Activated gamma-delta T cell (primary cell): Measurements from ENCODE around the gene TSN.

Experiments used
- DNase-seq: peaks from one replicate; lab custom pipeline; 2025; lab: John Stamatoyannopoulos, UW

TSN gene

GRCh38 chr2:121746071-121746578, 9.3 kb upstream of the TSN start:
- no peak for DNase-seq

DNA sequence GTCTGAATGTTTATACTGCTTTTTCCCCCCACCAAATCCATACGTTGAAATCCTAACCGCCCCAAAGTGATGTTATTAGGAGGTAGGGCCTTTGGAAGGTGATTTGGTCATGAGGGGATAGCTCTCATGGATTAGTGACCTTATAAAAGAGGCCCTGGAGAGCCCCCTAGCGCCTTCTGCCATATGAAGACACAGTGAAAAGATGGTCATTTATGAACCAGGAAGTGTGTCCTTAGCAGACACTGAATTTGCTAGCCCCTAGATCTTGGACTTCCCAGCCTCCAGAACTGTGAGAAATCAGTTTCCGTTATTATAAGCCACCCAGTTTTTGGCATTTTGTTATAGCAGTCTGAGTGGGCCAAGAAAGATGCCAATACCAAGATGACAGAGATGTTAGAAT, 7.2 kb upstream of the TSN start:
- DNase-seq, result no peak

DNA sequence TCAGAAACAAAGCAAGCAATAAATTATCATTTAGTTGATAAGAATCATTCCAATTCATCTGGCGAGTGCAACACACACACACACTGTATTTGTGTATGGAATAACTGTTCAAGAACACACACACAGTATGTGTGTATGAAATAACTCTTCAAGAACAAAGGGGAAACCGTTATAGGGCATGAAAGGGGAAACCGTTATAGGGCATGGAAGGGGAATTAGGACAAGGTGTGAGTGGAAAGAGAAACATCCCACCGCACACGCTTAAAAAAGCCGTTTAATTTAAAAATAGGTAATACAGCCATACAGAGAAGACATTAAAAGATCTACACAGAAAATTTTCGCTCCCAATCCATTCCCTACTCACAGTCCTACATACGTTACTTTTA, 607 bp upstream of the TSN start:
- no peak for DNase-seq

GRCh38 chr2:121764681-121765228, 9.3 kb downstream of the TSN start:
- no peak for DNase-seq

- no peak for DNase-seq
These were observed 11.2 kb downstream of the TSN start for GRCh38 chr2:121766624-121767023.

GRCh38 chr2:121768143-121768755, 12.8 kb downstream of the TSN start:
- DNase-seq, result no peak

GRCh38 chr2:121771976-121772742, 16.7 kb downstream of the TSN start:
- DNase-seq, result no peak

- DNase-seq, result no peak
These were observed 18.8 kb downstream of the TSN start for GRCh38 chr2:121774235-121774634.

DNA sequence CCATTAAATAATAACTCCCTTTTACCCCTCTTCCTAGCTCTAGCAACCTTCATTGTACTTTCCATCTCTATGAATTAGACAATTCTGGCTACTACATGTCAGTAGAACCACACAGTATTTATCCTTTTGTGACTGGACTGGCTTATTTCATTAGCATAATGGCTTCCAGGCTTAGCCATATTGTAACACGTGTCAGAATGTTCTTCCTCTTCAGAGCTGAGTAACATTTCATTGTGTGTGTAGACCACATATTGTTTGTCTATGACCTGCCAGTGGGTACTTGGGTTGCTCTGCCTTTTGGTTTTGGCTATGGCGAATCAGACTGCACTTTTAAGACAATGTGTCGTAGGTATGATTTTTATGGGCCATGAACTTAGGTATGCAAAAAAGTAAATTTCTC, 20.9 kb downstream of the TSN start:
- no peak for DNase-seq

- DNase-seq, result no peak
These were observed 21.6 kb downstream of the TSN start for GRCh38 chr2:121776885-121777698.

DNA sequence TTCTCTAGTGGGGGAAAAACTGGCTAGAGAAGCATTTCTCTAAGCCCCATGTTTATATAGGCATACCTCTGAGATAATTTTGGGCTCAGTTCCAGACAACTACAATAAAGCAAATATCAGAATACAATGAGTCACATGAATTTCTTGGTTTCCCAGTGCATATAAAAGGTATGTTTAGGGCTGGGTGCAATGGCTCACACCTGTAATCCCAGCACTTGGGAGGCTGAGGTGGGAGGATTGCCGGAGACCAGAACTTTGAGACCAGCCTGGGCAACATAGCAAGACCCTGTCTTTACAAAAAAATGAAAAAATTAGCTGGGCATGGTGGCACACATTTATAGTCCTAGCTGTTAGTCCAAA, 22.2 kb downstream of the TSN start:
- DNase-seq, result no peak

GRCh38 chr2:121778741-121779487, 23.5 kb downstream of the TSN start:
- no peak for DNase-seq

DNA sequence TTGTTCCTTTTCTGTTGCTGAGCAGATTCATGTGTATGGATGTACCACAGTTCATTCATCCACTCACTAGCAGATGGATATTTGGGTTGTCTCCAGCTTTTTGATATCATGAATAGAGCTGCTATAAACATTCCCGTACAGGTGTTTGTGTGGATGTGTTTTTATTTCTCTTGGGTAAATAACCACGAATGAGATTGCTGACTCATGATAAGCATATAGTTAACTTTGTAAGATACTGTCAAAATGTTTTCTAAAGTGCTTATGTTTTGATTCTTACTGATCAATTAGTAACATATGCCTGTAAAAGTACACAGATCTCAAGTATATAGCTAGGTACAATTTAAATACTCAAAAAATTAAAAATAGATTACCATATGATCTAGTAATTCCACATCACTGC, 27.7 kb downstream of the TSN start:
- no peak for DNase-seq

DNA sequence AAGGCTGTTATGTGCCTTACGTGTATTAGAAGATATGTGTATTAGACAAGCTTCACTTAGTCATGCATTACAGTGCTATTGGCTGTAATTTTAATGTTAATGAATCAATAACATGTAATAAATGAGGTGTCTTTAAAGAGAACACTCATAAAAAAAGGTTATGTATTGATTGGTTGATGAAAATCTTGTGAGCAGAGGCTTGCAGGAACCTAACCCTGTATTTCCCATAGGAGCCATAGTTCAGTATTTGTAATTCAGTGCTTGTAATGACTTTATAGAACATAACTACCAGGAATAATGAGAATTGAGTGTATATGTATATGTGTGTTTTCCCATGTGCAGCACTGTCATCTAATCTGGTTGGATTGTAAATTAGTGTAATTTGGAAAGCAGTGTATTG, 33.2 kb downstream of the TSN start:
- no peak for DNase-seq

GRCh38 chr2:121790276-121790956, 35.0 kb downstream of the TSN start:
- no peak for DNase-seq

- DNase-seq, result no peak
These were observed 35.8 kb downstream of the TSN start for GRCh38 chr2:121791290-121791689.

DNA sequence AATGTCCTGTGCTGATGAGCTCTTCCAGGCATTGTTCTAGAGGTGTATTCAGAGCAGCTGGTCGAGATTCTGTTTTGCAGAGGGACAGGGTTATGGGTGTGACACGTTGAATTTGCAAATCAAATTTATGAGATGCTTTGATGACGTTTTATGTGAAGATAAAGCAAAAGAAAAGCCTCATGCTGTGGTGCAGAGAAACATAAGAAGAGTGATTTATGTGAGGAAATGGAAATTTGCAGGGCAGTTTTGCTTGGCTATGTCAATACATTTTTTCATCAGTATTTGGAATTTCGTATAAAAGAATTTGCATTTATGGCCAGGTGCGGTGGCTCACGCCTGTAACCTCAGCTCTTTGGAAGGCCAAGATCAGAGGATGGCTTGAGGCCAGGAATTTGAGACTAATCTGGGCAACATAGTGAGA, 36.4 kb downstream of the TSN start:
- no peak for DNase-seq

GRCh38 chr2:121793816-121794215, 38.4 kb downstream of the TSN start:
- no peak for DNase-seq

DNA sequence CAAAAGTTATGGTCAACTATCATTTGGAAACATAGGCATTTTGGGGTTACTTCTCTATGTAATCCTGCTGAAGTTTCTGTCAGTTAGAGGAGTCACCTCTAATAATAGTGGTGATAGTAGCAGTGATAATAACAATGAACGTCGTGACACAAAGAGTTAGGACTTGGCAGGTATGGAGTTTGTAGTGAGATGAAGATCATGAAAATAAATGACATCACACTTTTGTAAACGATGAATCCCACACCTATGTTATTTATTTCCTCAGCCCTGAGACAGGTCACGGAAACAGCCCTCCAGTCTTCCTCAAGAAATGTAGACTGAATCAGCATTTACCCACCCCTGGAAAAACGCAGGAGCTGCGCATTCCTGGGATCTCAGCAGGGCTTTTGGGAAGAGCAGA, 38.8 kb downstream of the TSN start:
- DNase-seq, result no peak

GRCh38 chr2:121796239-121796638, 40.8 kb downstream of the TSN start:
- DNase-seq, result no peak

DNA sequence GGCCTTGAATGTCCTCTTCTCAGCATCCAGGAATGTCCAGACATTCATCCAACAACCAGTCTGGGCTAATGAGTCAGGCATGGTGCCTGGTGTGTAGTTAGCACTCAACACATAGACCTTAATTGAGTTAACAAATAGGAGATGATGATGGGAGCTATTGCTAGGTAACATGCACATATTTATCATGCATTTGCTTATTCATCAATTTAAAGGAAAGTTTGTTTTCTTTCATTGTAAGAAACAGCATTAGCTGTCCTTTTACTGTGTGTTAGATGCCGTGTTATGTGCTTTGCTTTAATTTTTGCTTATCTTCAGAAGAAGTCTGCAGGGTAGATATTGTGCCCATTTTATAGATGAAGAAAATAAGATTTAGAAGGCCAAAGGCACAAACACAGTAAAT, 43.2 kb downstream of the TSN start:
- DNase-seq, result no peak
